Measurements from ENCODE around the gene AP4S1.
"Not testable (repeated sequence)": the region's sequence is repeated elsewhere in the genome, so short reads cannot be mapped to it uniquely, and the experiment has no call there.

Gene AP4S1

DNA sequence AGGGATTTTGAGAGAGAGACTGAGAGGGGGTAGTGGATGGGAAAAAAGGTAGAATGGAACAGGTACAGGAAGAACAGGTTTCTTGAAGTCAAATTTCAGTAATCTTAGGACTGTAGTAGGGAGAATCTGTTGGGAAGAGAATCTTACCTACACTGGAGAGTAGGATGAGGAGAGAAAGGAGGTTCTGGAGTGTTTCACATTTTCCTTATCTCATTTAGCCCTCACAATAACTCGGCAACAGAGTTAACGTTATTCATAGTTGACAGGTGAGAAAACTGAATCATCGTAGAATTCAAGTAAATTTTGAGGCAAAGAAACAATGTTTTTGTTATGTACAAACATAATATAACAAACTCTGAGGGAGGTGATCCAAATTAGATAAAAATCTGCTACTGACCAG lies 17.9 kb downstream of the AP4S1 start:
- no peaks in the 10 kb centered on the region for H3K27me3 ChIP-seq
- no peak overlapping the region for H3K4me3 ChIP-seq (ENCODE audit: low read depth, low read length)
- no peaks in the 10 kb centered on the region for H3K36me3 ChIP-seq
- DNase-seq = no peak
- peaks cover 3% of the 10 kb centered on the region; the same call in 1 of the 2 replicates for H3K4me1 ChIP-seq
- H3K9me3 ChIP-seq = no peaks in the 10 kb centered on the region
- TF ChIP-seq, protein P1, sequence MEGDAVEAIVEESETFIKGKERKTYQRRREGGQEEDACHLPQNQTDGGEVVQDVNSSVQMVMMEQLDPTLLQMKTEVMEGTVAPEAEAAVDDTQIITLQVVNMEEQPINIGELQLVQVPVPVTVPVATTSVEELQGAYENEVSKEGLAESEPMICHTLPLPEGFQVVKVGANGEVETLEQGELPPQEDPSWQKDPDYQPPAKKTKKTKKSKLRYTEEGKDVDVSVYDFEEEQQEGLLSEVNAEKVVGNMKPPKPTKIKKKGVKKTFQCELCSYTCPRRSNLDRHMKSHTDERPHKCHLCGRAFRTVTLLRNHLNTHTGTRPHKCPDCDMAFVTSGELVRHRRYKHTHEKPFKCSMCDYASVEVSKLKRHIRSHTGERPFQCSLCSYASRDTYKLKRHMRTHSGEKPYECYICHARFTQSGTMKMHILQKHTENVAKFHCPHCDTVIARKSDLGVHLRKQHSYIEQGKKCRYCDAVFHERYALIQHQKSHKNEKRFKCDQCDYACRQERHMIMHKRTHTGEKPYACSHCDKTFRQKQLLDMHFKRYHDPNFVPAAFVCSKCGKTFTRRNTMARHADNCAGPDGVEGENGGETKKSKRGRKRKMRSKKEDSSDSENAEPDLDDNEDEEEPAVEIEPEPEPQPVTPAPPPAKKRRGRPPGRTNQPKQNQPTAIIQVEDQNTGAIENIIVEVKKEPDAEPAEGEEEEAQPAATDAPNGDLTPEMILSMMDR (IDR thresholded peaks at IDR 0.05; ENCODE audit: low read depth, low read length) = no peak

DNA sequence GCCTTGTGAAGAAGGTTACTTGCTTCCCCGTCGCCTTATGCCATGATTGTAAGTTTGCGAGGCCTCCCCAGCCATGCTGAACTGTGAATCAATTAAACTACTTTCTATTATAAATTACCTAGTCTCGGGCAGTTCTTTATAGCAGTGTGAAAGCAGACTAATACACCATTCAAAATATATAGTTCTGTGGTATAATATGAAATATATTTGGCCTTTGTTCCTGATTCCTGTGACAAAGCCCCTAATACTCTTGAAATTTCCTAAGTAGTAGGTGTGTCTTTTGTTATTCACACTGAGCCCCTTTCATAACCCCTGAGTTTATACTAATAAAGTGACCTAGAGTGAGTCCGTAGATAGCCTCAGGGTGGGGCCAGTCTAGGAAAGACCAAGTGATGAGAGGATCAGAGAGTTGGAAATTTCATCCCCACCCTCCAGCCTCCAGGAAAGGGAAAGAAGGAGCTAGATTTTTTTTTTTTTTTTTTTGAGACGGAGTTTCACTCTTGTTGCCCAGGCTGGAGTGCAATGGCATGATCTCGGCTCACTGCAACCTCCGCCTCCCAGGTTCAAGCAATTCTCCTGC lies 20.1 kb downstream of the AP4S1 start:
- Histone ChIP-seq H3K9me3 (no peaks in the 10 kb centered on the region), H3K36me3 (no peaks in the 10 kb centered on the region), H3K4me3 (ENCODE audit: low read depth, low read length) (no peak overlapping the region), H3K27me3 (no peaks in the 10 kb centered on the region), H3K4me1 (no peaks in the 10 kb centered on the region)
- no peak for DNase-seq
- TF ChIP-seq, protein P1 (IDR thresholded peaks at IDR 0.05; ENCODE audit: low read depth, low read length) = no peak

DNA sequence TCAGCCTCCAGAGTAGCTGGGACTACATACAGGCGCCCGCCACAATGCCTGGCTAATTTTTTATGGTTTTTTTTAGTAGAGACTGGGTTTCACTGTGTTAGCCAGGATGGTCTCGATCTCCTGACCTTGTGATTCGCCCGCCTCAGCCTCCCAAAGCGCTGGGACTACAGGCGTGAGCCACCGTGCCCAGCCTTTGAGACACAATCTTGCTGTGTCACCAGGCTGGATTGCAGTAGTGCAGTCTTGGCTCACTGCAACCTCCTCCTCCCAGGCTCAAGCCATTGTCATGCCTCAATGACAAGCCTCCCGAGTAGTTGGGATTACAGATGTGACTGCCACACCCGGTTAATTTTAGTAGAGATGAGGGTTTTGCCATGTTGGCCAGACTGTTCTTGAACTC lies 22.1 kb downstream of the AP4S1 start:
- Histone ChIP-seq H3K9me3 (no peaks in the 10 kb centered on the region), H3K27me3 (no peaks in the 10 kb centered on the region), H3K4me1 (no peaks in the 10 kb centered on the region), H3K4me3 (ENCODE audit: low read depth, low read length) (no peak overlapping the region), H3K36me3 (no peaks in the 10 kb centered on the region)
- DNase-seq = no peak
- TF ChIP-seq, protein P1 (IDR thresholded peaks at IDR 0.05; ENCODE audit: low read depth, low read length) = no peak

DNA sequence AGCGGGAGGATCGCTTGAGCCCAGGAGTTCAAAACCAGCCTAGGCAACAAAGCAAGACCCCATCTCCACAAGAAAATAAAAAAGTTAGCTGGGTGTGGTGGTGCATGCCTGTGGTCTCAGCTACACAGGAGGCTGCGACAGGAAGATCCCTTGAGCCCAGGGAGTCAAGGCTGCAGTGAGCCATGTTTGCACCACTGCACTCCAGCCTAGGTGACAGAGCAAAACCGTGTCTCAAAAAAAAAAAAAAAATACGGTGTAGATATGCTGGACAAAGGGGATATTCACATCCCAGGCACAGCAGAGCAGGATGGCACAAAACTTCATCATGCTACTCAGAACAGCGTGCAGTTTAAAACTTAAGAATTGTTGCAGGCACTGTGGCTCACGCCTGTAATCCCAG lies 25.6 kb downstream of the AP4S1 start:
- Histone ChIP-seq H3K27me3 (no peaks in the 10 kb centered on the region), H3K4me1 (no peaks in the 10 kb centered on the region), H3K9me3 (no peaks in the 10 kb centered on the region), H3K4me3 (ENCODE audit: low read depth, low read length) (no peak overlapping the region), H3K36me3 (no peaks in the 10 kb centered on the region)
- DNase-seq = no peak
- TF ChIP-seq, protein P1 (IDR thresholded peaks at IDR 0.05; ENCODE audit: low read depth, low read length) = no peak

DNA sequence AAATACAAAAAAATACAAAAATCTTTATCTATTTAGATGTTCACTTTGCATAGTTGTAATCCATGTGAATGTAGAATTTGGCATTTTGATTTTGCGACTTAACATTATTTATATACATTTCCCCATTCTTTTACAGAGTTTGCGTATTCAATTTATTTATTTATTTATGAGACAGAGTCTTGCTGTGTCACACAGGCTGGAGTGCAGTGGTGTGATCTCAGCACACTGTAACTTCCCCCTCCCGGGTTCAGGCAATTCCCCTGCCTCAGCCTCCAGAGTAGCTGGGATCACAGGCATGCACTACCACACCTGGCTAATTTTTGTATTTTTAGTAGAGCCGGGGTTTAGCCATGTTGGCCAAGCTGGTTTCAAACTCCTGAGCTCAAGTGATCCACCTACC lies 26.1 kb downstream of the AP4S1 start:
- TF ChIP-seq, protein P1 (IDR thresholded peaks at IDR 0.05; ENCODE audit: low read depth, low read length) = no peak
- no peak for DNase-seq
- Histone ChIP-seq H3K9me3 (no peaks in the 10 kb centered on the region), H3K4me1 (no peaks in the 10 kb centered on the region), H3K4me3 (ENCODE audit: low read depth, low read length) (no peak overlapping the region), H3K27me3 (no peaks in the 10 kb centered on the region), H3K36me3 (no peaks in the 10 kb centered on the region)

DNA sequence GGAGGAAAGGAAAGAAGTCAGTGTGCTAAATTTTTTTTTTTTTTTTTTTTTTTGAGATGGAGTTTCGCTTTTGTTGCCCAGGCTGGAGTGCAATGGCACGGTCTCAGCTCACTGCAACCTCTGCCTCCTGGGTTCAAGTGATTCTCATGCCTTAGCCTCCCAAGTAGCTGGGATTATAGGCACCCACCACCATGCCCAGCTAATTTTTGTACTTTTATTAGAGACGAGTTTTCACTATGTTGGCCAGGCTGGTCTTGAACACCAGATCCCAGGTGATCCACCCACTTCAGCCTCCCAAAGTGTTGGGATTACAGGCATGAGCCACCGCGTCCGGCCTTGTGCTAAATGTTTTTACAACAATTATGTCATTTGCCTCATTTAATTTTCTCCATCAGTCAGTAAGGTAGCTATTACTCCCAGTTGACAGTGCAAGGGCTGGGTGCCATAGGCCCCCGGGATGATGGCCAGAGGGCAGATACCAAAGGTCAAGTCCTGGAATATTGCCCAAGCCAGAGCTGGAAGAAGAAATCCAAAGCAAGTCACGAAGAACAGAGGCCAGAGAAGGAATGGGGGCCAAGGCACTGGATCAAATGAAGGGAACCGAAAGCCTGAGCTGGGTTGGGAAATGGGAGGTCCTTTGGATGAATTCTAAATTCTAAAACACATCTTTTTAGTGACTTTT lies 27.6 kb downstream of the AP4S1 start:
- DNase-seq; H3K36me3 ChIP-seq; H3K4me3 ChIP-seq (ENCODE audit: low read depth, low read length); H3K27me3 ChIP-seq; H3K9me3 ChIP-seq; H3K4me1 ChIP-seq: not testable (repeated sequence)
